ENCODE data around the gene SP7.
A peak's percentile ranks its signal among the peaks of the same experiment; 100 is the strongest.

Gene SP7

DNA sequence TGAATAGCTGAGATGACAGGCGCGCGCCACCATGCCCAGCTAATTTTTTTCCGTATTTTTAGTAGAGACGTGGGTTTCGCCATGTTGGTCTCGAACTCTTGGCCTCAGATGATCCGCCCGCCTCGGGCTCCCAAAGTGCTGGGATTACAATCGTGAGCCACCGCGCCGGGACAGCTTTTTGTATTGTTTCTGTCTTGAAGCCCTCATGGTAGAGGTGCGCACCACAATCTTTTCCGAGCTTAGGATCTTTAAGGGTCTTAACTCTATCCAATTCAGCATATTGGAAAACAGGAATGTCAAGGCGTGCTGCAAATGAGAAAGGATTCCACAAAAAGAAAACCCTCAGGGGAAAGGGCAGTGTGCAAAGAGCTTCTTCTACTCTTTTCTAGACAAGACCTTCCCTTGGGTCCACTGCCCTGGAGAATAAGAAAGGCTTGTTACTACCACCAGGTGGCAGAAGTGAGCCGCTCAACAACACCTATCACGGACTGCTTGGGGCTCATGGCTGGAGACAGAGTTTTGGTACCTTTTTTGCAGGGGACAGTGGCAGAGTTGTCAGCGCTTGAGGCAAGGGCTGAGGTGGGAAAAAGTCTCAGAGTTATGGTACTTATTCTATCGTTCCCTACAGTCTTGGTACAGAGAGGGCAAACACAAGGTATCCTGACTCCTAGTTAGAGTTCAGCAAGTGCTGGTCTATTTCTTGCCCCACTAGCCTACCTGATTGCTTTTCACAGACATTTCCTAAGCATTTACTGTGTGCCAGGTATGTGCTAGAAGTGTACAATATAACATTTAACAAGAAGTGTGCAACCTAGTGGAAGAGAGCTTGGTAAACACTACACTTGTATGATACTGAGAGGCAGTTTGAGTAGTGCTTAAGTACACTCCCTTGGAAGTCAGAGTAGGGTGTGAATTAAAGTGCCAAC is 16.4 kb upstream of the SP7 start:
- TF ChIP-seq CTCF (IDR thresholded peaks at IDR 0.05), result peak; percentile 80

DNA sequence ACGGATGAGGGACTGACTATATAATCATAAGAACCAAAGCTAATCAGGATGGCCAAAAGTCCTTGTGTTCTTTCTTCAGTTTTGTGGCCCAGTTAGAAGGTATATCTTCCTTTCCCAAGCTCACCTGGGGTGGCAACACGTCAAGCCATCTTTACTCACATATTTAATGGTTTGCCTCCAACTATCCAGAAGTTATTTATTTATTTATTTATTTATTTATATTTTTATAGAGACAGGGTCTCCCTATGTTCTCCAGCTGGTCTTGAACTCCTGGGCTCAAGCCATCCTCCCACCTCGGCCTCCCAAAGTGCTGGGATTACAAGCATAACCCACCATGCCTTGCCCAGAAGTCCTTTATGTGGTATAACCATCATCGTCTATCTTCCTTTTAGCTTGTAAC is 11.8 kb upstream of the SP7 start:
- TF ChIP-seq CTCF (IDR thresholded peaks at IDR 0.05), result no peak

DNA sequence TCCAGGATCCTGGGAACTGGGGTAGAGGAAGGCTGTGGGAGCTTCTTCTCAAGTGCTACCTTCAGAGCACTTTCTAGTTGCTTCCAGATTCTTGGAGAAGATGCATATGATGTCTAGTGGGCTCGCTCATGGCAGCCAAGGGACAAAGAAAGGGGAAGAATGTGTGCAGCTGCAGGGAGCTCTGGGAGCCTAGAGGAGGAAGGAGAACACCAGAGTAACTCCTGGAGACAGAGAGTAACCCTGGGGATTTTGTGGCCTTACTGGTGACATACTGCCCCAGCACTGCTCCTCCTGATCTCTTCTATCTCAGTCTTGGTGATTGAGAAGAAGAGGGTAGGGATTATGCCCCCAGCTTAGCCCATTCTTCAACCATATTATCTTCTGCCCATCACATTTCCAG is 10.3 kb upstream of the SP7 start:
- no peak for TF ChIP-seq CTCF (IDR thresholded peaks at IDR 0.05)

DNA sequence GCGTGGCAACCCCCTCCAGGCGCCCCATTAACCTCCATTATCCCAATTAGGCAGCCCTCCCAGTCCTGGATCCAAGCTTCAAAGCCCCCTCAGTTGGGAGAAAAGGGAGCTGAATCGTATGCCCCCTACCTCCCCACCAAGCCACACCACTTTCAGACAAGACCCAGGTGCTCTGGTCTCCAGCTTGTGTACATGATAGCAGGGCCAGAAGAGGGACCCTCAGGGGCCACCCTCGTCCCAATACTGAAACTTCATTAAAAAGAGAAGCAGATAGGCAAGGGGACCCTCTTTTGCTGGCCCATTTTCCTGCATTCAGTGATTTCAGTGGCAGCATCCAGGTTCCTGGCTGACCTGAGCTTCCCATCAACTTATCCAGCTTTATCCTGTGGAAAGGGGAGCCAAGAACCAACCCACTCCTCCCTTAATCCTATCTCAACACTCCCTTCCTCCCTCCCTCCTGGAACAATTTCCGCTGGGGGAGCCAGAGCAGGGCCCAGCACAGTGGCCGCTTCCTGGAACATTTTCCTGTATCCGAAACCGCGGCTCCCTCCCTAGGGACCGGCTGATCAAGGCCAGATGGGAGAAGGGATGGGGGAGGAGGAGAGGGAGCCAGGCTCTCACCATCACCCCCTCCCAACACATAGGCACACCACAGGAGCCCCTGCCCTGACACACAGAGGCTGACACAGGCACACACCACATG is 9.5 kb upstream of the SP7 start:
- TF ChIP-seq CTCF (IDR thresholded peaks at IDR 0.05), result no peak

- TF ChIP-seq CTCF (IDR thresholded peaks at IDR 0.05), result peak; percentile 53
Observed at GRCh38 chr12:53344824-53345485, 8.8 kb upstream of the SP7 start.

- TF ChIP-seq CTCF (IDR thresholded peaks at IDR 0.05), result no peak
Observed at GRCh38 chr12:53344487-53344823, 8.3 kb upstream of the SP7 start.

GRCh38 chr12:53343969-53344368 is 7.8 kb upstream of the SP7 start:
- no peak for TF ChIP-seq CTCF (IDR thresholded peaks at IDR 0.05)
